ENCODE results near the gene GLYATL3.

The GLYATL3 gene

DNA sequence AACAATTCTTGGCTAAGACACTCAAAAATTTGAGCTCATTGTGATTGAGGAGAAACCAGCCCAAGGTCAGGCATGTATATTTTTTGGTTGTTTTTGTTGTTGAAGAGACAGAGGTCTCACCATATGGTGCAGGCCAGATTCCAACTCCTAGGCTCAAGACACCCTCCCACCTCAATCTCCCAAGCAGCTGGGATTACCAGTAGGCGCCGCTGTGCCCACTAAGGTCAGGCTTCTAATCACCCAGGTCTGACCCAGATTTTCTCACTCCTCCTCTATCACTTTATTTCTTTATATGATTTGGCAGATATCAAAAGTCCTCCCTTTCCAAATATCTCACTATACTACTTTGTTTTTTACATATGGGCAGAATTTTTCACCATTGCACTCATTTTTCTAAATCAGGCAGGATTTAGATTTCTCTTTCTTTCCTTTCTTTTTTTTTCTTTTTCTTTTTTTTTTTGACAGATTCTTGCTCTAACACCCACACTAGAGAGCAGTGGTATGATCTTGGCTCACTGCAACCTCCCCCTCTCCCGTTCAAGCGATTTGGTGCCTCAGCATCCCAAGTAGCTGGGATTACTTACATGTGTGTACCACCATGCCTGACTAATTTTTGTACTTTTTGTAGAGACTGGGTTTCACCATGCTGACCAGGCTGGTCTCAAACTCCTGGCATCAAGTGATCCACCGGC lies 49.0 kb downstream of the GLYATL3 start:
- no peak for DNase-seq (ENCODE audit: low spot score)

DNA sequence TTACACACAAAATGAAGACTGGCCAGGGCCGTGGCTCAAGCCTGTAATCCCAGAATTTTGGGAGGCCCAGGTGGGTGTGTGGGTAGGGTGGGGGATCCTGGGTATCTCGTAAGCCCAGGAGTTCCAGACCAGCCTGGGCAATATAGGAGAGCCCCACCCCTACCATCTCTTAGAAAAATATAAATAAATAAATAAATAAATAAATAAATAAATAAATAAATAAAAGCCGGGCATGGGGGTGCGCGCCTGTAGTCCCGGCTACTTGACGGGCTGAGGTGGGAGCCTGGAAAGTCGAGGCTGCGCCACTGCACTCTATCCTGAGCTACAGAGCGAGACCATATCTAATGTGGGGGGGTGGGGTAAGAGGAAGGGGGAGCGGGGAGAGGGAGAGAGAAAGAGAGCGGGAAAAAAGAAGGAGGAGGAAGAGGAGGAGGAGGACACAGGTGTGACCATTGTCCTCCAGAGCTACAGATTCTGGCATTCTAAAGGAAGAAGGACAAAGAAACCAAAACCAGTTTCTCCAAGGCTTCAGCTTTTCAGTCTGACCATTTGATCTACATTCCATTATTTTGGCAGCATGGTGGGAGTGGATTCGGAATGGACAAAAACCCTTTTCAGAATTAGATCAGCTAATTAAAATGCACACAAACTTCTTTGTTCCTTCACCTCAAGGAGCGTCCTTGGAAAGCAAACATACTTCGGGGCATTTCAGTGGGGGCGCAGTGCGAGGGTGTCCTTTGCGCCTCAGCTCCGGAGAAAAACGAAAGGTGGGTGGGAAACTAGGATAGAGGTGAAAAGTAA lies 50.2 kb downstream of the GLYATL3 start:
- no peak for DNase-seq (ENCODE audit: low spot score)

DNA sequence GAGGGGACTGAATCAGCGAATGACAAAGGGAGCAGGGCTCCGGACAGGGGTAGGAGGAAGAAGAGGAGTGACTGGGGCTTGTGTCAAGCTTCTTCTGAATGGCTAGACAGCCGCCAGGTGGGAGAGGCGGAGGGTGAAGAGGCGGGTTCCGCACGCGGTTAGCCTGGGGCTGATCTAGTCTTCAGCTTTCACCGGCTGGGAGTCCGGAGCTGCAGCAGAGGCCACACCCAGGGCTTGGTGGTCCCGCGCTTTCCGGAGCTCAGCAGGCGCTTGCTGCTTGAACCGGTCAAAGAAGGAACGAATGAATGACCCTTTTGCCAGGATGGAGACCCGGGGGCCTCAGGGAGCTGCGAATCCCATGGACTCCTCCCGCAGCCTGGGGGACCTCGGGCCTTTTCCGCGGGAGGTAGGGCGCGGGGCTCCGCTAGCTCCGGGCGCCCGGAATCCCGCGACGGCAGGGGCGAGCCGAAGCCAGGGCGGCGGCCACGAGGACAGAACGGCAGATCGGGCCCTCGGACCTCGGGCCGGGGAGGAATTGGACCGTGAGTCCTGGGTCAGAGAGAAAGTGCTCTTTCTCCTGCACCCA lies 50.9 kb downstream of the GLYATL3 start, which contains the start of gene C6orf141:
Gene C6orf141 (plus strand): TSS at position 177 of the 586 bp plus-strand sequence. CDS start 125 bp downstream, at position 302.
- peak; percentile 28 for DNase-seq (ENCODE audit: low spot score)

DNA sequence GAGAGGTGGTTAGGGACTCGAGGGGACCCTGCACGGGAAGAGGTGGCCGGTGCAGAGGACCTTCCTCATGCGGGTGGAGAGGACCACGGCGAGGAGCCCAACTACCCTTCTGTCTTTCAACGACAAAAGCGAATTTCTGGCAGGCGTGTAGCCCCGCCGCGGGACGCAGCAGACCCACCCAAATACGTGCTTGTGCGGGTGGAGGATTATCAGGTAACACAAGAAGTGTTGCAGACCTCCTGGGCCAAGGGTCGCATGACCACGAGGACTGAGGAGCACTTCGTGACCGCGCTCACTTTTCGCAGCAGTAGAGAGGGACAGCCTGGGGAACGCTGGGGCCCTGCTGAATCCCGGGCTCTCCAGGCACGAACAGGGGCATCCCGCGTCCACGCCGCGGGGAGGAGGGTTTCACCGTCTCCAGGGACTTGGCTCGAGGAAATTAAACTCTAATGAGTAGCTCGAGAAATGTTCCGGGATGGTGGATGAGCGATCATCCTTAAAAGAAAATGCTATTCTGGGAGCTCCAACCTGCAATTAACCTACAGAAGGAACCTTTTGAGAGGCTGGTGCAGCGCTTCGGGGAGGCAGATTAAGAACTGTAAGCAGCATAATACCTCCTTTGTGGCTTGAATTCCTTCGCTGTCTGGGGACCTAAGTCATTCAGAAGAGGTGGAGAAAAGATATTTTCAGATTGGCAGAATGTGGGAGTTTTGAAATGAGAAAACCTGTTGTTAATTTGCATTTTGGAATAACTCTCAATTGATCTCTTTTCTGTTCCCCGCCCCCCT lies 51.5 kb downstream of the GLYATL3 start:
- DNase-seq (ENCODE audit: low spot score): peak; percentile 26

DNA sequence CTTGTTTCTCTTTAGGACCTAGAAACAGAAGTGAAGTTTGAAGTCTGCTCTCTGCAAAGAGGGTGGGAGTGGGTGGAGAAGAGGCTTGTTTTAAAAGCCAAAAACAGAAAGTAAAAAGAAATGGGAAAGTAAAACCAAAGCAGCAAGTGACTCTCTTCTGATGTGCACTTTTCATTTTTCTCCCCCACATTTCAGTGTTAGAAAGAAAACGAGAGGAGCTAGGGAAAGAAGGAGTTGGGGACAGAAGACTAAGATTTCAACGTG lies 52.1 kb downstream of the GLYATL3 start:
- DNase-seq (ENCODE audit: low spot score): no peak

DNA sequence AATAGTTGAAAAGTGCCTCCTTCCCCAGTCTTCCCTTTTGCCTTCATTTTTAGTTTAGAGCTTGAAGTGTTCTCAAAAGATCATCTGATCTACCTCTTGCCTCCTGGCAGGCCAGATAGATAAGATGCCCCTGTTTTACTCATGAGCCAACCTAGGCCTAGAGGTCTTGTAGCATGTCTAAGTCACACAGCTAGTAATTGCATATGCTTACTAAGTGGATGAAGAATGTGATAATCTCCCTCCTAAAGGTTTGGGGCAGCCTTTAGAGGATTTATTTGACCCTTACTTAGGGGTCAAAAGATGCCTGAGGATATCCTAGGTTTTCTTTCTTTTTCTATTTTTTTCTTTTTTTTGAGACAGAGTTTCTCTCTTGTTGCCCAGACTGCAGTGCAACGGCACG lies 52.9 kb downstream of the GLYATL3 start:
- no peak for DNase-seq (ENCODE audit: low spot score)

DNA sequence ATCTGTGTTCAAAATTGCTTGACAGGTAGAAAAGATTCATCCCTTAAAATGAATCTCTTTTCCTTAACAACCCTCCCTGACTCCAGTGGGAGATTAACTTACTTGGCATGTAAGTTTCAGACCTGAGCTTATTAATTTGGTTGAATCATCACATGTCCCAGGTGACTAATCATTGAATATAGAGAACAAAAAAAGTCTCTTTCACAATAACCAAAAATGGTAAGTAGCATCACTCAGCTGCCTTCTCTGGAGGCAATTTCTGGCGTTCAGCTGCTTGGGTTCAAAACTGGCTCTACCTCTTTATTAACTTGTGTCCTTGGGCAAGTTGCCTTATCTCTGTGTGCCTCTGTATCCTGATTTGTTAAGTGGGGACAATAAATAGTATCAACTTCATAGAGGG lies 53.7 kb downstream of the GLYATL3 start:
- DNase-seq (ENCODE audit: low spot score): no peak

DNA sequence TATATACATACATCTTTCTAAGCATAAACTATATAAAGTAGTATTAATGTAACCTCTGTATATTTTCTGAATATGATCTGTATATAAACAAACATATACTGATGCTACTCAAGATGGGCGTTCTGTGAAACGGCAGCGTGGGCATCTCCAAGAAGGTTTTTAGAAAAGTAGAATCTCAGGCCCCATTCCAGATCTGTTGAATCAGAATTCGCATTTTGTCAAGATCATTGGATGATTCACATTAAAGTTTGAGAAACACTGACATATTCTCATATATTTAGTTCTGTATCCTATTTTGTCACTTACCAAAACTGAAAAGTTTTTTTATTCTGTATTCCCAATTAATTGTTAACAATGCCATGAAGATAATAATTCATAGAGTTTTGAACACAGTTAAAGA lies 56.2 kb downstream of the GLYATL3 start:
- DNase-seq (ENCODE audit: low spot score): no peak

DNA sequence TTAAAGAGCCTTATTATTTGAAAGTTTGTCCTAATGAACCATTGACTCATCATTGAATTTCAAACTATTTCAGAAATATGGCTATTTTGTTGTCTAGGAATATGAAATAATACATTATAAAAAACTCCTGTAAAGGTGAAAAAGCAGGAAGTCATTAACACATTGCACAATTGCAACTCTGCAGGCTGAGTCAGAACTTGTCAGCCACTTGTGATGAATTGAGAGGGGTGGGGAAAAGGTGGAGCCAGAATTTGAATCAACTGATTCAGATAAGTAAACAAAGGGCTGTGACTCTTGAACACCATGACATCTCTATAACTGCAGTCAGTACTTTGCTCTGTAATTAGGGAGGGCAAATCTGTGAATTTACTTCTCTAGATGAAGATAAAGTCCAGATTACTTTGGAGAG lies 56.7 kb downstream of the GLYATL3 start:
- DNase-seq (ENCODE audit: low spot score): no peak

DNA sequence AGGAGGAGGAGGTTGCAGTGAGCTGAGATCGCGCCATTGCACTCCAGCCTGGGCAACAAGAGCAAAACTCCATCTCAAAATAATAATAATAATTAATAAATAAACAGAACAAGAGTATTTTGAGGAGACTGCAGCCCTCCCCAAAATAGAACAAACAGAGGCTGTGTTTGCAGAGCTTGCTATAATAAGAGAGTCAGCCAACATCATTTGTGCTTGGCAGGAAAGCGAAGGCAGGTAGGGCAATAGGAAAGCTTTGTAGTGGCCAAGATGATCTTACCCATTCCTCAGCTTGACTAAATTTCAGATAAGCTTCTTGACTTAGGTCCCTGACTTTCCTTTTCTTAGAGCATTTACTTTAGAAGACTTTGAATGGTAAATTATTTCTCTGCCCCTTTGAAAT lies 57.5 kb downstream of the GLYATL3 start:
- no peak for DNase-seq (ENCODE audit: low spot score)

DNA sequence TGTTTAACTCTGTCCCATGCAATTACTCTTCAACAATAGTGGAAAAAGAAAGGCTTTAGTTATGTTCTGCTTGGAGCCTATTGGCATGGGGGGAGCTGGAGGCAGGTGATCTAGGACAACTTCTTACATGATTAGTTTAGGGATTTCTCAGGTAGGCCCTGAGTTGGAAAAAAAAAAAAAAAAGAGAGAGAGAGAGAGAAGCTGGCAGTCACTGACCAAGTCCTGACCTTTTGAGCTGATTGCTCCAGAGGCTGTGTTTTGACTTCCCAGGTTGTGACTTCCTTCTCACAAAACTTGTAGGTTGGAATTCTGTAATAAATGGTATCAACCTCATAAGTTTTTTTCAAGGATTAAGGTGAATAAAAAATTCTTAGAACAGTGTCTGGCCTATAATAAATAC lies 58.5 kb downstream of the GLYATL3 start:
- DNase-seq (ENCODE audit: low spot score): no peak

DNA sequence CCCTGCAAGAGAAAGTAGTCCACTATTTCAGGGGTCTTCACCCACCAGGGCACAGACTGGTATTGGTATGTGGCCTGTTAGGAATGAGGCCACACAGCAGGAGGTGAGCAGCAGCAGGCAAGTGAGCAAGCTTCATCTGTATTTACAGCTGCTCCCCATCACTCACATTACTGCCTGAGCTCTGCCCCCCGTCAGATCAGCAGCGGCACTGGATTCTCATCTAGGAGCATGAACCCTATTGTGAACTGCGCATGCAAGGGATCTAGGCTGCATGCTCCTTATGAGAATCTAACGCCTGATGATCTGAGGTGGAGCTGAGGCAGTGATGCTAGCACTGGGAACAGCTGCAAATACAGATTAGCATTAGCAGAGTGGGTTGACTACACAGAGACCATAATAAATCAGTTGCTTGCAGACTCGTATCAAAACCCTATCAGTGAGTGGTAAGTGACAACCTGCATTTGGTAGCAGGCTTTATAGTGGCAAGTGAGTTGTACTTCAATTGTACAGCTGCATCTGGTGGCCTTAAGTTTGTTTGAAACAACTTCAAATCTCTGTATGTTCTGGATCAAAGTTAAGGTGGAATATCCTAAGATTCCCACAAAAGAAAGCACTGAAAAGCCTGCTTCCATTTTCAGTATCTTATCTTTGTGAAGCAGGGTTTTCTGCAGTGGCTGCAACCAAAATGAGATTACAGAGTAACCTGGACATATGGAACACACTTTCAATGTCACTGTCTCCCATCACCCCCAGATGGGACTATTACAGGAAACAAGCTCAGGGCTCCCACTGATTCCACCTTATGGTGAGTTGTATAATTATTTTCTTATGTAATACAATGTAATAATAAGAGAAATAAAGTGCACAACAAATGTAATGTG lies 63.5 kb downstream of the GLYATL3 start:
- peak; percentile 25 for DNase-seq (ENCODE audit: low spot score)

DNA sequence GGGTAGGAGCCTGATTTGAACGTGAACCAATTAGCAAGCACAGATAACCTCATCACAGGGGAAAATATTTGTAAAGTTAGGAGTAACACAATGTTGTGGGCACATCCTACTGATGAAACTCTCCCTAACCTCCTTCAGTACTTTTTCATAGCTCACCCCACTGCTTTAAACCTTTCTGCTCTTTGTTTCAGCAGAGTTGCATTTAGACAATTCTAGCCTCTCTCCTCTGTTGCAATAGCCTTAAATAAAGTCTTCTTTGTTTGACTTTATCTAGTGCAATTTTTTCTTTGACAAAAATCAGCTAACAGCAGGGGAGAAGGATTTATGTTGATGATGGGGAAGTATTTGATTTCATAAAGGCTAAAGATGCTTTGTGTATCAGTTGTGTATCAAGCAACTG lies 64.8 kb downstream of the GLYATL3 start:
- DNase-seq (ENCODE audit: low spot score): no peak

DNA sequence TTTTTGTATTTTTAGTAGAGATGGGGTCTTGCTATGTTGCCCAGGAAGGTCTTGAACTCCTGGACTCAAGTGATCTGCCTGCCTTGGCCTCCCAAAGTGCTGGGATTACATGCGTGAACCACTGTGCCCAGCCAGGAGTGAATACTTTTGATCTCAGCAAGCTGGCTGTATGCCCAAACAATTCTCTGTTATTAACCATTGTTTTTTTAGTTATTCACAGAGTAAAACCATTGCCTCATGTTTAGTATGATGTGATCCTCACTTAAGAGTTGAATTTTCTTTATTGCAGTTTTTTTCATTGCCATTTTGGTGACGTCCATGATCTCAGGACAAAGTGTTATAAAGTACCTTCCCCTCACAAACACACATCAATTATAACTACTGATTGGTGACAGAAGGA lies 65.5 kb downstream of the GLYATL3 start:
- DNase-seq (ENCODE audit: low spot score): no peak

DNA sequence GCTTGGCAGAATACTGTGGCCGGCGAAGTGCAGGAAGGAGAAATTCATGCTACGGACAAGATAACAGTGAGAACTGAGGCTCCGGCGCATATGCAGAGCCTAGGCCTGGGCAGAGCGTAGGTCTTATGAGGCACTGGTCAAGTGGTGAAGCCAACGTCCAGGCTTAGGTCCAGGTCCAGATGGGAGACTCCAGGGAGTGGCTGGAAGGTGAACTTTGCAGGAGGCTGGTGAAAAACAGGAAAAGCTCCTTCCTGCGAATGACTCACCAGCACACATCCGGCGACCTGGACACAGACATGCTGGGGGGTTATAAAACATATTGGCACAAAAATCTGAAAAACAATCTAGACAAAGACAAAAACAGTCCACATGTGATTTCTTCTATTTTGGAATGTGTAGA lies 66.1 kb downstream of the GLYATL3 start:
- no peak for DNase-seq (ENCODE audit: low spot score)

DNA sequence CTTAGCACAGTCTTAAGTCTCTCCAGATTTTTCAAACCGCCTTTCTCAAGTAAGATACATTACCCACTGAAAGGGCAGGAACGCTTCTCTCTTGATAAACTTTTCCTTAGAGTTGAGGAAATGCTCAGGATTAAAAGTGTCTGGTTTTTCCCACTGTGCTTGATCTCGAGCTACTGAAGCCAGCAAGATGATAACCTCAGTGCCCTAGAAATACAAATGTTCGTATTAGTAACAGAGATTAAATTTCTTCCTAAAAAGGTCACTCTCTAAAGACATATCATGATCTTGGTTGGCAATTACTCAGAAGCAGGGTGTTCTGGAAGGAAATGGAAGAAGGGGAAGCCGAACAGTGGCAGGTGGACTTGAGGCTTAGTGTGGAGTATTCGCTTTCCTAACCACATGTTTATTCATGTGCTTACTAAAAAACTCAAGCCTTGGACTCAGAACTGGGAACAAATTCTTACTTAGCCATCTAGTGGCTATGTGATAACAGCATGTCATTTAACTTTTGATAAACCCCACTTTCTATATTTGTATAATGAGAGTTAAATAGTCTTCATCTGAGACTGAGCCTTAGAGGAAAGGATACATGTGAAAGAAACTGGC lies 70.9 kb downstream of the GLYATL3 start:
- DNase-seq (ENCODE audit: low spot score): no peak

DNA sequence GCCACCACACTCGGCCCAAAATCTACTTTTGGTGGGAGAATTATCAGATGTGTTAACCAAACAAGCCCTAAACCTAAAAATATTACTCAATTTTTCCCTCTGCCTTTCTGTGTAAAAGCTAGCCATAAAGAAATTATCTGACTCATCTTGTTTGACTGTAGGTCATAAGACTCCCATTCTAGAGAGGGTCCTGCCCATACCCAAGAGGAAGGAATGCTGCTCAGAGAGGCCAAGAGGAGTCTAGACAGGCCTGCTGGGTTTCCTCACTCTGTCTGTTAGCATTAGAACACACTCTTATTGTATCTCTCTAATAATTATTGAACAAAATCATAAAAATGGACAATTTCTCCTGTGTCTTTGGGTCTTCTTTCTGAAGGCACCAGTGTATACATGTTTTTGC lies 76.9 kb downstream of the GLYATL3 start:
- no peak for DNase-seq (ENCODE audit: low spot score)

Data from cerebellar cortex (tissue), 1 donor.